ENCODE data around the gene TMEM170A.

TMEM170A gene

DNA sequence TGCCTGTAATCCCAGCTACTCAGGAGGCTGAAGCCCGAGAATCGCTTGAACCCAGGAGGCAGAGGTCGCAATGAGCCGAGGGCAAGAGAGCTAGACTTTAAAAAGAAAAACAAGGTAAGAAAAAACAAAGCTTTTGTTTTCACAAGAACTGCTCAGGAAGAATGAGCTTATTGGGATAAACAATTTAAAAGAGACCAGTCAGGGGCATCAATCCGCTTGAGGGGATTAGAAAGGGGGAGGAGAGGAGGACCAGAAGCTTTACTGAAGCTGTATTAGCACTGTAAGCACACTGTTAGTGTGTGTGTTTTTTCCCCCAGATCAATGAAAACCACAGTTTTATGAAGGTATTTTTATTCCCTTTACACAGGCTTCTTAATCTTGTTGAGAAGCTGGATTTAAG, 8.8 kb downstream of the TMEM170A start:
- TF ChIP-seq LEF1 (IDR thresholded peaks at IDR 0.05; ENCODE audit: borderline replicate concordance) (no peak), BHLHE40 (IDR thresholded peaks at IDR 0.05; ENCODE audit: borderline replicate concordance) (no peak), TARDBP (IDR thresholded peaks at IDR 0.05) (no peak), ELF4 (IDR thresholded peaks at IDR 0.05) (no peak), ARNT (IDR thresholded peaks at IDR 0.05) (no peak), ZNF384 (IDR thresholded peaks at IDR 0.05) (no peak), FOXA1 (IDR thresholded peaks at IDR 0.05) (no peak), NFRKB (IDR thresholded peaks at IDR 0.05) (no peak), SP1 (IDR thresholded peaks at IDR 0.05) (no peak), FOXM1 (IDR thresholded peaks at IDR 0.05; ENCODE audit: borderline replicate concordance) (no peak), L3MBTL2 (conservative IDR thresholded peaks at IDR 0.05) (no peak), HDGF (IDR thresholded peaks at IDR 0.05; ENCODE audit: borderline replicate concordance) (no peak), SUZ12 (IDR thresholded peaks at IDR 0.05) (no peak), CTBP1 (IDR thresholded peaks at IDR 0.05; ENCODE audit: borderline replicate concordance) (no peak), FOXK2 (IDR thresholded peaks at IDR 0.05) (no peak)
- TF ChIP-seq, protein P1, sequence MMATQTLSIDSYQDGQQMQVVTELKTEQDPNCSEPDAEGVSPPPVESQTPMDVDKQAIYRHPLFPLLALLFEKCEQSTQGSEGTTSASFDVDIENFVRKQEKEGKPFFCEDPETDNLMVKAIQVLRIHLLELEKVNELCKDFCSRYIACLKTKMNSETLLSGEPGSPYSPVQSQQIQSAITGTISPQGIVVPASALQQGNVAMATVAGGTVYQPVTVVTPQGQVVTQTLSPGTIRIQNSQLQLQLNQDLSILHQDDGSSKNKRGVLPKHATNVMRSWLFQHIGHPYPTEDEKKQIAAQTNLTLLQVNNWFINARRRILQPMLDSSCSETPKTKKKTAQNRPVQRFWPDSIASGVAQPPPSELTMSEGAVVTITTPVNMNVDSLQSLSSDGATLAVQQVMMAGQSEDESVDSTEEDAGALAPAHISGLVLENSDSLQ (IDR thresholded peaks at IDR 0.05) = no peak
- DNase-seq (ENCODE audit: extremely low spot score) = no peak
- CTCF ChIA-PET = interaction anchor here (0.8 to 1.9 kb wide), 3 partner anchors 10 to 256 kb away, joined by 3 to 11 read pairs (median 3); partner anchors contain the start of gene TMEM170A
- POLR2A ChIA-PET = interaction anchor here (1.1 to 1.5 kb wide), 2 partner anchors 22 to 192 kb away, joined by 3 to 5 read pairs; partner anchors contain the start of genes CFDP1, KARS1 and TERF2IP

DNA sequence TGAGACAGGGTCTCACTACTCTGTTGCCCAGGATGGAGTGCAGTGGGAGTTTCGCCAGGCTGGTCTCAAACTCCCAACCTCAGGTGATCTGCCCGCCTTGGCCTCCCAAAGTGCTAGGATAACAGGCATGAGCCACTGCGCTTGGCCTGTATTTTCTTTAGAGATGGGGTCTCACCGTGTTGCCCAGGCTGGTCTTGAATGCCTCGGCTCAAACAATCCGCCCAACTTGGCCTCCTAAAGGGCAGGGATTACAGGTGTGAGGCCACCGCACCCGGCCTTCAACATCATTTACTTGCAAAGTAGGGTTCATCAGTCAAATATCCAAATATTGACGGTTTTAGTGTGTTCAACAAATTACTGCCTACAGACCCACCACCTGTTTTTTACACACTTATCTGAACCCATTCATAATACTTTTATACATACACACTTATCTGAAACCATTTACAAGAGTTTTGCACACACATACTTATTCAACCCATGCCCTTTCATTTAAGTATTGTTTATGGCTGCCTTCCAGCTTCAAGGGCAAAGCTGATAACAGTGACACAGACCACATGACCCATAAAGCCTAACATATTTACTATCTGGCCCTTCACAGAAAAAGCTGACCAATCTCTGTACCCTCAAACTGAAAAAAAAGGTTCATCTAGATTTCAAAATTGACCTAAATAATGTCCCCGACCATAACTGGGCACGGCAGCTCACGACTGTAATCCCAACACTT, 11.9 kb downstream of the TMEM170A start:
- ChIA-PET POLR2A (interaction anchor here (1.0 to 1.9 kb wide), 3 partner anchors 11 to 64 kb away, joined by 3 to 10 read pairs (median 4); partner anchors contain the start of gene CFDP1), CTCF (no interaction called here)
- DNase-seq (ENCODE audit: extremely low spot score) = no peak
- TF ChIP-seq FOXK2 (IDR thresholded peaks at IDR 0.05) (no peak), TARDBP (IDR thresholded peaks at IDR 0.05) (no peak)

DNA sequence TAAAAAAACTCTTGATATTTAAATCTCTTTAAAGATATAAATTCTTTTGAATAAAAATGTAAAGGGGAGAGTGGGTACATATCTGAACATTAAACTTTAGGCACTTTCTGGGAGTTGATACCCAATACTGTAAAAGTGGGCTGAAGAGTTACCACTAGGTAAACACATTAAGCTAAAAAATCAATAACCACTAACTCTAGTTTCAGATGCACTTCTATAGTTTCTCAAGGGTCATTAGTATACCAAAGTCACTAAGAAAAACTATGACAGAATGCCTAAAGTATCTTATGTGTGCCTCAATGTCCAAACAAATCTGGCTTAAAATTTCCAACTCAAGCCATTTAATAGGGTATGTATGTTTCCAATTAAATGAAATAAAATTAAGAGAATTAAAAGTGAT, 18.1 kb downstream of the TMEM170A start:
- DNase-seq (ENCODE audit: extremely low spot score) = no peak
- TF ChIP-seq FOXA1 (IDR thresholded peaks at IDR 0.05) (peak; percentile 68; the same call in 1 of the 2 replicates), CTBP1 (IDR thresholded peaks at IDR 0.05; ENCODE audit: borderline replicate concordance) (peak; percentile 47; the same call in 1 of the 2 replicates), L3MBTL2 (conservative IDR thresholded peaks at IDR 0.05) (no peak), NFRKB (IDR thresholded peaks at IDR 0.05) (no peak), HDGF (IDR thresholded peaks at IDR 0.05; ENCODE audit: borderline replicate concordance) (no peak)
- POLR2A ChIA-PET = interaction anchor here (0.8 to 1.7 kb wide), 2 partner anchors 11 to 13 kb away, joined by 3 to 6 read pairs; partner anchors contain the start of gene CFDP1
- CTCF ChIA-PET = interaction anchor here (2.0 kb wide), 1 partner anchor 18 kb away, joined by 5 read pairs; the partner anchor contains the start of gene TMEM170A

DNA sequence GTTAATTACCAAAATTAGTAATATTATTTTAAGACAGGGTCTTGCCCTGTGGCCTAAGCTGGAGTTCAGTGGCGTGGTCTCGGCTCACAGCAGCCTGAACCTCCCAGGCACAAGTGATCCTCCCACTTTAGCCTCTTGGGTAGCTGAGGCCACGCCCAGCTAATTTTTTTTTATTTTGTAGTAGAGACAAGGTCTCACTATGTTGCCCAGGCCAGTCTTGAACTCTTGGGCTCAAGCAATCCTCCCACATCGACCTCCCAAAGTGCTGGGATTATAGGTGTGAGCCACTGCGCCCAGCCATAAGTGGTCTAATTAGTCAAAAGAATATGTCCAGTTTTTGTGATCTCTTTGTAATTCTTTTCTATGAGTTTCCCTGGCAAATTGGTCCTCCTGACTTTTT, 19.2 kb downstream of the TMEM170A start:
- ChIA-PET CTCF (interaction anchor here (0.8 to 2.0 kb wide), 6 partner anchors 12 to 212 kb away, joined by 3 to 10 read pairs (median 5); partner anchors contain the start of genes CFDP1 and TMEM170A), POLR2A (interaction anchor here (1.6 to 2.8 kb wide), 3 partner anchors 12 to 202 kb away, joined by 6 to 16 read pairs (median 6); partner anchors contain the start of genes CFDP1, KARS1 and TERF2IP)
- DNase-seq (ENCODE audit: extremely low spot score) = no peak
- TF ChIP-seq BHLHE40 (IDR thresholded peaks at IDR 0.05; ENCODE audit: borderline replicate concordance) (no peak), ZNF384 (IDR thresholded peaks at IDR 0.05) (peak; percentile 94)

DNA sequence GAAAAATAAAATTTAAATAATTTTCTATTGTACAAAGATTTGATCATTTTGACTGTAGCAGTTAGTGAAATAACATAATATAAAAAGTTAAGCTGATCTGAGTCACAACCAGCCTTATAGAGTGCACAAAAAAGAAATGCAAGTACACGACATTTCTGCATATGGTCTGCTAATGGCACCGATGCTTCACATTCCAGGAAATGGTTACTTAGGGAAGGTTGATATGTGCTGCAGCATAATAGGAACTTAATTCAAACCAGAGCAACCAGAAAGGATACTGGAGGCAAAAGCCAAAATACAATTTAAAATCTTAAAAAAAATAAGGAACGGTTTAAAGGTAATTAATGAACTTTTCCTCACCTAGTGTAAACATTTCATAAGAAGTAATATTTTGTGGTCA, 21.2 kb downstream of the TMEM170A start:
- POLR2A ChIA-PET = interaction anchor here (2.8 kb wide), 1 partner anchor 10 kb away, joined by 16 read pairs; the partner anchor contains the start of gene CFDP1
- no peak for DNase-seq (ENCODE audit: extremely low spot score)
- CTCF ChIA-PET = interaction anchor here (0.6 kb wide), 1 partner anchor 91 kb away, joined by 5 read pairs; no protein-coding TSS in a partner anchor
- no peak for TF ChIP-seq ELF4 (IDR thresholded peaks at IDR 0.05)
- no peak for TF ChIP-seq L3MBTL2 (conservative IDR thresholded peaks at IDR 0.05)
- no peak for TF ChIP-seq ZNF384 (IDR thresholded peaks at IDR 0.05)
- TF ChIP-seq, protein P1 (IDR thresholded peaks at IDR 0.05) = no peak
- TF ChIP-seq BHLHE40 (IDR thresholded peaks at IDR 0.05; ENCODE audit: borderline replicate concordance) = no peak
- no peak for TF ChIP-seq SUZ12 (IDR thresholded peaks at IDR 0.05)
- TF ChIP-seq NFRKB (IDR thresholded peaks at IDR 0.05) = no peak
- no peak for TF ChIP-seq ARNT (IDR thresholded peaks at IDR 0.05)
- no peak for TF ChIP-seq FOXA1 (IDR thresholded peaks at IDR 0.05)
- TF ChIP-seq CTBP1 (IDR thresholded peaks at IDR 0.05; ENCODE audit: borderline replicate concordance) = no peak
- no peak for TF ChIP-seq LEF1 (IDR thresholded peaks at IDR 0.05; ENCODE audit: borderline replicate concordance)
- no peak for TF ChIP-seq FOXK2 (IDR thresholded peaks at IDR 0.05)

DNA sequence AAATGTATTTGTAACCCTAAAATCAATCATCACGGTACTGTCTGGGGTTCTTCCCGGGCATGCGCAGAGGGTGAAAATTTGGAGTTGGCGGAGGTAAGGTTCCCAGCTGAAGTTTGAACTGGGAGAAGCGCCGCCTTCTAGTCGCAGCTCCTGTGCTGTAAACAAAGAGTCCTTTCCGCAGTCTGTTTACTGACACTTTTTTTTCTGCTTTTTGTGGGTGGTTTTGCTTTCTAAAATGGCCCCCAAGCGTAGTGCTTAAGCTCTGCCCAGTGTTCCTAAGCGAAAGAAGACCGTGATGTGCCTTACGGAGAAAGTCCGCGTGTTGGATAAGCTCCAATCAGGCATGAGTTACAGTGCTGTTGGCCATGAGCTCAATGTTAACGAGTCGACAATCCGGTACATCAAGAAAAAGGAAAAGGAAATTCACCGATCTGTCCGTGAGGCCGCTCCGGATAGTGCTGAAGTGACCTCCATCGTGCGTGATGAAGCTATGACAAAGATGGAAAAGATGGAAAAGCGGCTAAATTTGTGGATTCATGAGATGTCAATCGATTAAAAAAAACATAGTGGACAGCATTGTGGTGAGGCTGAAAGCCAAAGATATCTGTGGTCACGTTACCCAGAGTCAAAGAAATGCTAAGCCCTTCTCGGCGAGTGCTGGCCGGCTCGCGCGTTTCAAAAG, 30.6 kb downstream of the TMEM170A start:
- POLR2A ChIA-PET = interaction anchor here (0.8 to 2.1 kb wide), 10 partner anchors 10 to 214 kb away, joined by 3 to 16 read pairs (median 4); partner anchors contain the start of genes CHST6, KARS1, TERF2IP and TMEM170A
- DNase-seq (ENCODE audit: extremely low spot score) = peak; percentile 58
- peak; percentile 71 for TF ChIP-seq L3MBTL2 (conservative IDR thresholded peaks at IDR 0.05)
- no peak for TF ChIP-seq FOXK2 (IDR thresholded peaks at IDR 0.05)
- TF ChIP-seq, protein P1 (IDR thresholded peaks at IDR 0.05) = 0 out of 2 replicates have a peak, but pooled peaks have one; percentile 40
- CTCF ChIA-PET = interaction anchor here (1.5 kb wide), 1 partner anchor 11 kb away, joined by 10 read pairs; no protein-coding TSS in a partner anchor

Data from HEK293T (cell line).